Left hindlimb (tissue), 1 donor: Measurements from ENCODE around the gene GABPB2.

ENCODE experiments used
- DNase-seq: peaks from one replicate; pipeline ENCODE4 v3.0.0-alpha.2; 2018

Gene GABPB2

DNA sequence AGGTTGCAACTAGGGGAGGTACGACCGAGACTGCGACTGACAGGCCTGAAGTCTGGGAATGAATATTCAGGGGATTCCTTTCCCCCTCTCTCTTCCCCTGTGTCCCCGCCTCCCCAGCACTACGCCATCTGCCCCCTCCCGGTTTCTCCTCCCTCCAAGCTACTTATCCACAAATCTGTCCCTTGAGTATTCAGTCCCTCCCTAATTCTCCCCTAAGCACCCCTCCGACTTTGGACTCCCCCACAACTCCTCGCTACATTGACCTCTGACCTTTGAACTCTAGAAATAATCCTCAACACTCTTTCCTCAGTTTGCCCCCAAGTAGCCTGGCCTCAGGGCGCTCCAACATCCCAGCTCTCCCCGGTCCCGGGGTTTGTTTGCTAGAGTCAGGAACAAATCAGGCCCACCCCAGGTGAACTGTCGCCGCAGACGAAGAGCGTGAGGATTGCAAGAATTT, 94.7 kb downstream of the GABPB2 start:
- peak; percentile 63 for DNase-seq

- peak; percentile 98 for DNase-seq
These were observed 95.4 kb downstream of the GABPB2 start, which contains the start of the genes LYSMD1 and SCNM1 for GRCh38 chr1:151165738-151166504. TSS of gene LYSMD1 (minus strand) at chr1:151165902. CDS start at chr1:151165258, 644 bp downstream. TSS of gene SCNM1 (plus strand) at chr1:151166144. CDS start at chr1:151166153, 9 bp downstream.

DNA sequence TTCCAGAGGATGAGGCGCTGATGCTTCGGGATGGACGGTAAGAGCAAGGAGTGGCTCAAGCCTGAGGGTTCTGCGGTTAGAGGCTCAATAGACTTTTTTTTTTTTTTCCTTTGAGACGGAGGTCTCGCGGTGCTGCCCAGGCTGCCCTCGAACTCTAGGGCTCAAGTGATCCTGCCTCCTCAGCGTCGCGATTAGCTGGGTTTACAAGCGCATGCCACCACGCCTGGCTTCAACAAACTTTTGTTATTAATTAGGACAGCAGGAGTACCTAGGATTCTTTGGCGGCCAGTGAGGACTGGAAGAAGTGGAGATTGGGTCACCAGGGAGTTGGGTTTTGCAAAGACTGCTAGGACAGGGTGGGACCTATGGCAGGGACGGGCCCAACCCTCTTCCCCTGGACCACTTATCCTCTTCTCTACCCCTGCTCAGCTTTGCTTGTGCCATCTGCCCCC, 96.0 kb downstream of the GABPB2 start:
- no peak for DNase-seq

DNA sequence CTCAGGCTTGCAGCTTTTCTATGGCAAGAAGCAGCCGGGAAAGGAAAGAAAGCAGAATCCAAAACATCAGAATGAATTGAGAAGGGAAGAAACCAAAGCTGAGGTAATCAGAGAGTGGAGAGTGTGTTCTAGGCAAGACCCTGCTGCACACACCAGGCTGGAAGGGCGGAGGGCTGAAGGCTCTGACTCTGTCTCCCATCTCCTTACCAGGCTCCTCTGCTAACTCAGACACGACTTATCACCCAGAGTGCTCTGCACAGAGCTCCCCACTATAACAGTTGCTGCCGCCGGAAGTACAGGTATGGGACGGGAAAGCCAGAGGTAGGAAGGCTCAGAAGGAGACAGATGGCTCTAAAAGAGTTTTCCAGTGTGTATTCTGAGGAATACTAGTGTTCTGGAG, 96.6 kb downstream of the GABPB2 start:
- DNase-seq: no peak

- no peak for DNase-seq
These were observed 100.6 kb downstream of the GABPB2 start for GRCh38 chr1:151171190-151171589.
